Liver (tissue), 3 donors: ENCODE results near the gene TARS3.

Experiments used
- FOXA1 ChIP-seq: IDR thresholded peaks from 2 replicates; pipeline ENCODE4 v1.6.1; 2016; ENCODE audit warnings: antibody characterized with exemption
- GABPA ChIP-seq, 2 donors: IDR thresholded peaks in 1 of 2; conservative IDR thresholded peaks in 1 of 2; 2 replicates each; pipeline ENCODE4 v1.6.1; 2016; ENCODE audit warnings: antibody characterized with exemption in 2 of 2, mild to moderate bottlenecking in 1 of 2, moderate library complexity in 1 of 2
- HNF4A ChIP-seq, 2 donors: conservative IDR thresholded peaks; 2 replicates each; pipeline ENCODE4 v1.6.1; 2016; ENCODE audit warnings: antibody characterized with exemption in 2 of 2, mild to moderate bottlenecking in 2 of 2
- HNF4G ChIP-seq: IDR thresholded peaks from 2 replicates; pipeline ENCODE4 v1.6.1; 2016; ENCODE audit warnings: antibody characterized with exemption
- RAD21 ChIP-seq, 2 donors: IDR thresholded peaks; 2 replicates each; pipeline ENCODE4 v1.6.1; 2016; ENCODE audit warnings: antibody characterized with exemption in 2 of 2, mild to moderate bottlenecking in 2 of 2
- RXRA ChIP-seq, 2 donors: IDR thresholded peaks; 2 replicates each; pipeline ENCODE4 v1.6.1; 2017 to 2018; ENCODE audit warnings: antibody characterized with exemption in 2 of 2, mild to moderate bottlenecking in 1 of 2
- TAF1 ChIP-seq: conservative IDR thresholded peaks from 2 replicates; pipeline ENCODE4 v1.6.1; 2016; ENCODE audit warnings: antibody characterized with exemption, mild to moderate bottlenecking
- YY1 ChIP-seq: IDR thresholded peaks from 2 replicates; pipeline ENCODE4 v1.6.1; 2016; ENCODE audit warnings: antibody characterized with exemption, mild to moderate bottlenecking
- TF ChIP-seq, protein P1 (sequence below): fragments of 150-350 bp; IDR thresholded peaks from 2 replicates; pipeline ENCODE4 v1.5.1; 2017; ENCODE audit warnings: improper control_type of control experiment, low read depth, low read length; ENCODE audit not compliant: missing input control
- TF ChIP-seq, protein P2 (sequence below): IDR thresholded peaks from 2 replicates; pipeline ENCODE4 v1.6.1; 2016; ENCODE audit warnings: antibody characterized with exemption
- TF ChIP-seq, protein P3 (sequence below): IDR thresholded peaks from 2 replicates; pipeline ENCODE4 v1.6.1; 2016; ENCODE audit warnings: antibody characterized with exemption, mild to moderate bottlenecking
- TF ChIP-seq, protein P4 (sequence below): IDR thresholded peaks from 2 replicates; pipeline ENCODE4 v1.6.1; 2016; ENCODE audit warnings: antibody characterized with exemption
- donor health status: healthy.
- donor health status: healthy.

DNA sequence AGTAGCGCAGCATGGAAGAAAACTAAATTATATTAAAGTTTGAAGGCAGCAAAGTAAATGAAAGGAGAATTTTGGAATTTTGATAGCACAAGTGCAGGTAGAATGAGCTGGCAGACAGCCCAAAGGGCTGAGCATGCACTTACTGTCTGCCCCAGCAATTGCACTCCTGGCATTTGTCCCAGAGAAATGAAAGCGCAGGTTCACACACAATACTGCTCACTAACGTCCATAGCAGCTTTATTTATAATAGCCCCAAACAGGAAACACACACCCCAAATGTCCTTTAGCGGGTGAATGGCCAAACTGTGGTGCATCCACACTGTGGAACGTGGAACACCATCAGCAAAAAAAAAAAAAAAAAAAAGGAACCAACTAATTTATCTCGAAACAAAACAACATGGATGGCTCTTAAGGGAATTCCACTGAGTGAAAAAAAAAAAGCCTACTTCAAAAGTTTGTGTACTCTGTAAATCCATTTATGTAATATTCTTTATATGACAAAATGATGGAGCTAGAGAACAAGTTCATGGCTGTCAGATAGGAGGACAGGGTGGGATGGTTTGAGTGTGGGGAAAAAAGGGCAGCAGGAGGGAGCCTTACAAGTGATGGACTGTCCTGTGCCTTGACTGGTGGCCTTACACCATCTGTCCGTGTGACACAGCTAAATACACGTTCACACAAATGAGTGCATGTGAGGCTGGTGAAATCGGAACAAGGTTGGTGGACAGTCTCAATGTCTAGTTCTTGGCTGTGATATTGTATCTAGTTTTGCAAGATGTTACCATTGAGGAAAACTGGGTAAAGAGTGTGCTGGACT lies 66.1 kb downstream of the TARS3 start:
- TF ChIP-seq, protein P1, sequence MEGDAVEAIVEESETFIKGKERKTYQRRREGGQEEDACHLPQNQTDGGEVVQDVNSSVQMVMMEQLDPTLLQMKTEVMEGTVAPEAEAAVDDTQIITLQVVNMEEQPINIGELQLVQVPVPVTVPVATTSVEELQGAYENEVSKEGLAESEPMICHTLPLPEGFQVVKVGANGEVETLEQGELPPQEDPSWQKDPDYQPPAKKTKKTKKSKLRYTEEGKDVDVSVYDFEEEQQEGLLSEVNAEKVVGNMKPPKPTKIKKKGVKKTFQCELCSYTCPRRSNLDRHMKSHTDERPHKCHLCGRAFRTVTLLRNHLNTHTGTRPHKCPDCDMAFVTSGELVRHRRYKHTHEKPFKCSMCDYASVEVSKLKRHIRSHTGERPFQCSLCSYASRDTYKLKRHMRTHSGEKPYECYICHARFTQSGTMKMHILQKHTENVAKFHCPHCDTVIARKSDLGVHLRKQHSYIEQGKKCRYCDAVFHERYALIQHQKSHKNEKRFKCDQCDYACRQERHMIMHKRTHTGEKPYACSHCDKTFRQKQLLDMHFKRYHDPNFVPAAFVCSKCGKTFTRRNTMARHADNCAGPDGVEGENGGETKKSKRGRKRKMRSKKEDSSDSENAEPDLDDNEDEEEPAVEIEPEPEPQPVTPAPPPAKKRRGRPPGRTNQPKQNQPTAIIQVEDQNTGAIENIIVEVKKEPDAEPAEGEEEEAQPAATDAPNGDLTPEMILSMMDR = no peak
- no peak for TF ChIP-seq GABPA (IDR thresholded peaks at IDR 0.05 in 1 of 2, conservative IDR thresholded peaks at IDR 0.05 in 1 of 2)
- TF ChIP-seq, protein P2, sequence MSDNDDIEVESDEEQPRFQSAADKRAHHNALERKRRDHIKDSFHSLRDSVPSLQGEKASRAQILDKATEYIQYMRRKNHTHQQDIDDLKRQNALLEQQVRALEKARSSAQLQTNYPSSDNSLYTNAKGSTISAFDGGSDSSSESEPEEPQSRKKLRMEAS = no peak
- TF ChIP-seq, protein P3, sequence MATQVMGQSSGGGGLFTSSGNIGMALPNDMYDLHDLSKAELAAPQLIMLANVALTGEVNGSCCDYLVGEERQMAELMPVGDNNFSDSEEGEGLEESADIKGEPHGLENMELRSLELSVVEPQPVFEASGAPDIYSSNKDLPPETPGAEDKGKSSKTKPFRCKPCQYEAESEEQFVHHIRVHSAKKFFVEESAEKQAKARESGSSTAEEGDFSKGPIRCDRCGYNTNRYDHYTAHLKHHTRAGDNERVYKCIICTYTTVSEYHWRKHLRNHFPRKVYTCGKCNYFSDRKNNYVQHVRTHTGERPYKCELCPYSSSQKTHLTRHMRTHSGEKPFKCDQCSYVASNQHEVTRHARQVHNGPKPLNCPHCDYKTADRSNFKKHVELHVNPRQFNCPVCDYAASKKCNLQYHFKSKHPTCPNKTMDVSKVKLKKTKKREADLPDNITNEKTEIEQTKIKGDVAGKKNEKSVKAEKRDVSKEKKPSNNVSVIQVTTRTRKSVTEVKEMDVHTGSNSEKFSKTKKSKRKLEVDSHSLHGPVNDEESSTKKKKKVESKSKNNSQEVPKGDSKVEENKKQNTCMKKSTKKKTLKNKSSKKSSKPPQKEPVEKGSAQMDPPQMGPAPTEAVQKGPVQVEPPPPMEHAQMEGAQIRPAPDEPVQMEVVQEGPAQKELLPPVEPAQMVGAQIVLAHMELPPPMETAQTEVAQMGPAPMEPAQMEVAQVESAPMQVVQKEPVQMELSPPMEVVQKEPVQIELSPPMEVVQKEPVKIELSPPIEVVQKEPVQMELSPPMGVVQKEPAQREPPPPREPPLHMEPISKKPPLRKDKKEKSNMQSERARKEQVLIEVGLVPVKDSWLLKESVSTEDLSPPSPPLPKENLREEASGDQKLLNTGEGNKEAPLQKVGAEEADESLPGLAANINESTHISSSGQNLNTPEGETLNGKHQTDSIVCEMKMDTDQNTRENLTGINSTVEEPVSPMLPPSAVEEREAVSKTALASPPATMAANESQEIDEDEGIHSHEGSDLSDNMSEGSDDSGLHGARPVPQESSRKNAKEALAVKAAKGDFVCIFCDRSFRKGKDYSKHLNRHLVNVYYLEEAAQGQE = no peak
- no peak for TF ChIP-seq RAD21 (IDR thresholded peaks at IDR 0.05)
- TF ChIP-seq YY1 = peak; percentile 29
- no peak for TF ChIP-seq HNF4G
- TF ChIP-seq, protein P4, sequence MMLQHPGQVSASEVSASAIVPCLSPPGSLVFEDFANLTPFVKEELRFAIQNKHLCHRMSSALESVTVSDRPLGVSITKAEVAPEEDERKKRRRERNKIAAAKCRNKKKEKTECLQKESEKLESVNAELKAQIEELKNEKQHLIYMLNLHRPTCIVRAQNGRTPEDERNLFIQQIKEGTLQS = no peak
- no peak for TF ChIP-seq HNF4A (conservative IDR thresholded peaks at IDR 0.05)
- no peak for TF ChIP-seq TAF1
- TF ChIP-seq FOXA1 = no peak
- TF ChIP-seq RXRA (IDR thresholded peaks at IDR 0.05) = no peak
